Astrocyte (in vitro differentiated cells and primary cell): Measurements from ENCODE around the gene TBC1D14. TPM values are rescaled to one million over a fixed set of nuclear protein-coding genes. Genes with fewer than 3 reads are reported as not detected.

ENCODE experiments used
- DNase-seq: peaks from one replicate; pipeline ENCODE4 v3.0.0-alpha.2; 2010; ENCODE audit warnings: low read depth
- FAIRE-seq: peaks from 2 replicates; lab custom pipeline; 2011; peaks lifted over from hg19 to GRCh38; lab: Jason Lieb, UNC
- H2AFZ ChIP-seq: 2 replicates; pipeline ENCODE4 v1.6.0; 2012; ENCODE audit warnings: low read depth, low read length, inconsistent platforms
- H3K27ac ChIP-seq: 2 replicates; pipeline ENCODE4 v1.5.1; 2011; ENCODE audit warnings: low read depth, low read length, inconsistent platforms
- H3K27me3 ChIP-seq: 2 replicates; pipeline ENCODE4 v1.6.0; 2011; ENCODE audit warnings: low read length, inconsistent platforms; ENCODE audit not compliant: insufficient read depth
- H3K36me3 ChIP-seq: 2 replicates; pipeline ENCODE4 v1.5.1; 2011; ENCODE audit warnings: low read length, inconsistent platforms; ENCODE audit not compliant: insufficient read depth
- H3K4me1 ChIP-seq: 2 replicates; pipeline ENCODE4 v1.5.1; 2011; ENCODE audit warnings: low read length, inconsistent platforms; ENCODE audit not compliant: insufficient read depth
- H3K4me2 ChIP-seq: 2 replicates; pipeline ENCODE4 v1.6.0; 2012; ENCODE audit warnings: low read length, inconsistent platforms
- H3K4me3 ChIP-seq: 2 replicates; pipeline ENCODE4 v1.5.1; 2011; ENCODE audit warnings: low read depth, mild to moderate bottlenecking, low read length, inconsistent platforms; ENCODE audit not compliant: insufficient read depth
- H3K79me2 ChIP-seq: 2 replicates; pipeline ENCODE4 v1.6.0; 2012; ENCODE audit warnings: mild to moderate bottlenecking, low read length, inconsistent platforms; ENCODE audit not compliant: insufficient read depth
- H3K9ac ChIP-seq: 2 replicates; pipeline ENCODE4 v1.6.0; 2012; ENCODE audit warnings: mild to moderate bottlenecking, low read length, inconsistent platforms
- H3K9me3 ChIP-seq: 2 replicates; pipeline ENCODE4 v1.5.1; 2012; ENCODE audit warnings: low read depth, mild to moderate bottlenecking, low read length, inconsistent platforms; ENCODE audit not compliant: insufficient read depth
- H4K20me1 ChIP-seq: 2 replicates; pipeline ENCODE4 v1.6.0; 2012; ENCODE audit warnings: low read length, inconsistent platforms; ENCODE audit not compliant: insufficient read depth
- H3K27ac Mint-ChIP-seq: one replicate; pipeline ENCODE4 v1.8.0; 2021; ENCODE audit warnings: mild to moderate bottlenecking, mixed read lengths; ENCODE audit not compliant: unreplicated experiment
- H3K27me3 Mint-ChIP-seq: one replicate; pipeline ENCODE4 v1.8.0; 2021; ENCODE audit warnings: low read depth, mixed read lengths; ENCODE audit not compliant: unreplicated experiment
- H3K36me3 Mint-ChIP-seq: one replicate; pipeline ENCODE4 v1.8.0; 2021; ENCODE audit warnings: low read depth, mixed read lengths; ENCODE audit not compliant: unreplicated experiment
- H3K4me1 Mint-ChIP-seq: one replicate; pipeline ENCODE4 v1.8.0; 2021; ENCODE audit warnings: low read depth, mixed read lengths; ENCODE audit not compliant: unreplicated experiment
- H3K4me3 Mint-ChIP-seq: one replicate; pipeline ENCODE4 v1.8.0; 2021; ENCODE audit warnings: mild to moderate bottlenecking, moderate library complexity, mixed read lengths; ENCODE audit not compliant: unreplicated experiment
- H3K9me3 Mint-ChIP-seq: one replicate; pipeline ENCODE4 v1.8.0; 2021; ENCODE audit warnings: mild to moderate bottlenecking, mixed read lengths; ENCODE audit not compliant: unreplicated experiment
- CTCF ChIP-seq: IDR thresholded peaks from 2 replicates; pipeline ENCODE4 v1.5.1; 2011; ENCODE audit warnings: low read depth, mild to moderate bottlenecking, inconsistent platforms, low read length, moderate library complexity; ENCODE audit not compliant: insufficient read depth
- EZH2 ChIP-seq: IDR thresholded peaks from 2 replicates; pipeline ENCODE4 v1.6.1; 2012; ENCODE audit warnings: mild to moderate bottlenecking, low read length, inconsistent platforms; ENCODE audit not compliant: insufficient read depth
- total RNA-seq: library from RNA; stranded (reverse); gene quantifications from 2 replicates; pipeline ENCODE4 v1.2.1, GENCODE V29; 2021

TBC1D14 gene
- total RNA-seq, 1 donor from 2014 or later = 30.4 TPM

GRCh38 chr4:6948134-6948460 is 38.5 kb downstream of the TBC1D14 start:
- no peaks in the 10 kb centered on the region for H3K27me3 ChIP-seq
- no peak overlapping the region for H3K4me3 ChIP-seq
- DNase-seq (no peak), FAIRE-seq (no peak)
- H2AFZ ChIP-seq = no peak overlapping the region
- no peak overlapping the region for H3K27ac ChIP-seq
- H3K9me3 ChIP-seq = no peaks in the 10 kb centered on the region
- Mint-ChIP-seq H3K4me3 (no peak overlapping the region), H3K36me3 (peaks cover 3% of the 10 kb centered on the region), H3K27me3 (no peaks in the 10 kb centered on the region), H3K27ac (peak overlapping the region; percentile 41), H3K9me3 (no peaks in the 10 kb centered on the region), H3K4me1 (peaks cover 23% of the 10 kb centered on the region)
- no peak overlapping the region for H3K4me2 ChIP-seq
- peaks cover 3% of the 10 kb centered on the region for H3K79me2 ChIP-seq
- TF ChIP-seq CTCF = no peak
- TF ChIP-seq EZH2 = no peak
- peaks cover 13% of the 10 kb centered on the region for H4K20me1 ChIP-seq
- H3K4me1 ChIP-seq = peaks cover under 1% of the 10 kb centered on the region
- H3K9ac ChIP-seq = no peak overlapping the region
- H3K36me3 ChIP-seq = no peaks in the 10 kb centered on the region

GRCh38 chr4:6951880-6952381 is 42.3 kb downstream of the TBC1D14 start:
- no peak for DNase-seq
- no peaks in the 10 kb centered on the region for H3K9me3 Mint-ChIP-seq
- peaks cover 3% of the 10 kb centered on the region for H3K79me2 ChIP-seq
- H3K4me2 ChIP-seq = no peak overlapping the region
- TF ChIP-seq EZH2 = no peak
- no peak for TF ChIP-seq CTCF
- H3K36me3 Mint-ChIP-seq = peaks cover 3% of the 10 kb centered on the region
- H3K27ac ChIP-seq = no peak overlapping the region
- H3K4me1 Mint-ChIP-seq = peaks cover 19% of the 10 kb centered on the region
- no peaks in the 10 kb centered on the region for H3K9me3 ChIP-seq
- no peak overlapping the region for H3K4me3 Mint-ChIP-seq
- no peak overlapping the region for H2AFZ ChIP-seq
- H3K27ac Mint-ChIP-seq = no peak overlapping the region
- no peaks in the 10 kb centered on the region for H3K36me3 ChIP-seq
- H3K27me3 Mint-ChIP-seq = no peaks in the 10 kb centered on the region
- peaks cover 2% of the 10 kb centered on the region for H3K4me1 ChIP-seq
- H3K9ac ChIP-seq = no peak overlapping the region
- no peak for FAIRE-seq
- H4K20me1 ChIP-seq = peaks cover 30% of the 10 kb centered on the region
- no peak overlapping the region for H3K4me3 ChIP-seq
- no peaks in the 10 kb centered on the region for H3K27me3 ChIP-seq

- H3K27ac ChIP-seq = no peak overlapping the region
- H2AFZ ChIP-seq = peak overlapping the region; percentile 58
- no peaks in the 10 kb centered on the region for H3K9me3 ChIP-seq
- FAIRE-seq = no peak
- peak overlapping the region; percentile 82 for H3K4me2 ChIP-seq
- Mint-ChIP-seq H3K27me3 (no peaks in the 10 kb centered on the region), H3K9me3 (no peaks in the 10 kb centered on the region), H3K36me3 (no peaks in the 10 kb centered on the region), H3K4me3 (no peak overlapping the region), H3K27ac (peak overlapping the region; percentile 44), H3K4me1 (peaks cover 16% of the 10 kb centered on the region)
- DNase-seq = peak; percentile 68
- peaks cover 3% of the 10 kb centered on the region for H3K79me2 ChIP-seq
- peaks cover 26% of the 10 kb centered on the region for H4K20me1 ChIP-seq
- H3K4me3 ChIP-seq = no peak overlapping the region
- H3K9ac ChIP-seq = peak overlapping the region; percentile 21
- H3K4me1 ChIP-seq = peaks cover 2% of the 10 kb centered on the region
- H3K27me3 ChIP-seq = no peaks in the 10 kb centered on the region
- TF ChIP-seq CTCF (no peak), EZH2 (no peak)
- no peaks in the 10 kb centered on the region for H3K36me3 ChIP-seq
Measured at GRCh38 chr4:6953751-6954380, 44.2 kb downstream of the TBC1D14 start.
